HCT116 (cell line): ENCODE data around the gene ZMYND12. TPM values are rescaled to one million over a fixed set of nuclear protein-coding genes. Genes with fewer than 3 reads are reported as not detected.

Experiments used
- ATAC-seq: fragments of 200-7000 bp; cut with Tn5 transposase; 2 replicates; pipeline ENCODE4 v1.9.1; 2020; ENCODE audit warnings: mild to moderate bottlenecking, moderate library complexity
- BruUV-seq: library from RNA; stranded (reverse); fragments of 400-500 nt; replicated peaks from 2 replicates; lab custom pipeline; 2021; lab: Mats Ljungman, UMichigan
- CTCF ChIA-PET: fragments of 300-600 bp; sonication (Branson Sonifier 250); formaldehyde crosslinking; loops from one replicate; lab custom pipeline; 2021; ENCODE audit warnings: antibody characterized with exemption; lab: Charles Lee
- POLR2A ChIA-PET: fragments of 300-600, 350-600 bp; sonication (Branson Sonifier 250); formaldehyde crosslinking; loops from one replicate; lab custom pipeline; 2021; ENCODE audit warnings: antibody characterized with exemption; lab: Charles Lee
- RAD21 ChIA-PET, 2 experiments: fragments of 300-600 bp; sonication (Branson Sonifier 250); formaldehyde crosslinking; loops; one replicate each; lab custom pipeline; 2023; ENCODE audit warnings: low total read pairs in 2 of 2; ENCODE audit not compliant: uncharacterized antibody in 2 of 2, unreplicated experiment in 2 of 2, low non-redundant PET in 1 of 2; lab: Charles Lee
- DNase-seq: peaks from one replicate; pipeline ENCODE4 v3.0.0-alpha.2; 2010; ENCODE audit warnings: low read depth, low spot score
- H2AFZ ChIP-seq: fragments of 200-600 bp; shearing (Covaris generic), sonication (generic); 2 replicates; pipeline ENCODE4 v1.6.1; 2017; ENCODE audit warnings: low read depth, mixed run types, mixed read lengths, antibody characterized with exemption, low read length; ENCODE audit not compliant: poor library complexity, severe bottlenecking
- H3K27ac ChIP-seq: 2 replicates; pipeline ENCODE4 v1.5.1; 2012; ENCODE audit warnings: low read depth, low read length
- H3K27me3 ChIP-seq: fragments of 200-600 bp; sonication (generic); 2 replicates; pipeline ENCODE4 v1.6.1; 2016; ENCODE audit warnings: mixed run types, low read length, mixed read lengths; ENCODE audit not compliant: insufficient read depth
- H3K36me3 ChIP-seq, 2 experiments: fragments of 200-500 bp in 1 of 2; fragments of 200-600 bp in 1 of 2; sonication (Bioruptor generic) in 1 of 2; sonication (generic) in 1 of 2; 2 replicates each; pipeline versions ENCODE4 v1.5.1 to v1.6.1; 2014 to 2016; ENCODE audit warnings: low read length in 2 of 2, inconsistent platforms in 1 of 2, mixed read lengths in 1 of 2, mixed run types in 1 of 2; ENCODE audit not compliant: insufficient read depth in 2 of 2, control insufficient read depth in 1 of 2
- H3K4me1 ChIP-seq, 2 experiments: fragments of 200-600 bp in 1 of 2; sonication (generic) in 1 of 2; 2 replicates each; pipeline versions ENCODE4 v1.5.1 to v1.6.1; 2012 to 2017; ENCODE audit warnings: low read length in 2 of 2, inconsistent platforms in 1 of 2, mild to moderate bottlenecking in 1 of 2, mixed read lengths in 1 of 2, mixed run types in 1 of 2, moderate library complexity in 1 of 2; ENCODE audit not compliant: insufficient read depth in 2 of 2, control insufficient read depth in 1 of 2
- H3K4me2 ChIP-seq: fragments of 200-600 bp; sonication (generic); 2 replicates; pipeline ENCODE4 v1.6.1; 2017; ENCODE audit warnings: mixed run types, low read length, mixed read lengths
- H3K4me3 ChIP-seq, 2 experiments: fragments of 200-600 bp in 1 of 2; sonication (generic) in 1 of 2; replicated peaks in 1 of 2; 2 replicates each; pipeline ENCODE4 v1.5.1; 2011 to 2016; ENCODE audit warnings: low read length in 2 of 2, control low read depth in 1 of 2, low read depth in 1 of 2, mild to moderate bottlenecking in 1 of 2, mixed read lengths in 1 of 2, mixed run types in 1 of 2
- H3K79me2 ChIP-seq: fragments of 200-600 bp; sonication (generic); 2 replicates; pipeline ENCODE4 v1.6.1; 2017; ENCODE audit warnings: mild to moderate bottlenecking, mixed run types, low read length, moderate library complexity, mixed read lengths; ENCODE audit not compliant: insufficient read depth
- H3K9ac ChIP-seq: fragments of 200-600 bp; sonication (generic); 2 replicates; pipeline ENCODE4 v1.6.1; 2016; ENCODE audit warnings: low read length, mixed read lengths
- H3K9me2 ChIP-seq: fragments of 200-600 bp; sonication (generic), shearing (Covaris generic); 2 replicates; pipeline ENCODE4 v1.6.1; 2017; ENCODE audit warnings: mixed run types, mild to moderate bottlenecking, moderate library complexity; ENCODE audit not compliant: insufficient read depth
- H3K9me3 ChIP-seq, 2 experiments: fragments of 200-500 bp in 1 of 2; fragments of 200-600 bp in 1 of 2; sonication (Bioruptor generic) in 1 of 2; sonication (generic) in 1 of 2; 2 replicates each; pipeline ENCODE4 v1.6.1; 2014 to 2017; ENCODE audit warnings: low read length in 2 of 2, mixed read lengths in 2 of 2, inconsistent platforms in 1 of 2, low read depth in 1 of 2, mild to moderate bottlenecking in 1 of 2, mixed run types in 1 of 2, moderate library complexity in 1 of 2; ENCODE audit not compliant: control insufficient read depth in 1 of 2, insufficient read depth in 1 of 2
- H4K20me1 ChIP-seq: fragments of 200-600 bp; sonication (generic), shearing (Covaris generic); 2 replicates; pipeline ENCODE4 v1.6.1; 2017; ENCODE audit warnings: mixed run types, mild to moderate bottlenecking, moderate library complexity; ENCODE audit not compliant: insufficient read depth
- ATF3 ChIP-seq: IDR thresholded peaks from 2 replicates; pipeline ENCODE4 v1.6.1; 2012
- CTCF ChIP-seq, 3 experiments: fragments of 200-600 bp in 1 of 3; sonication (generic) in 1 of 3; IDR thresholded peaks in 2 of 3; conservative IDR thresholded peaks in 1 of 3; 2 replicates each; pipeline ENCODE4 v1.5.1; 2012 to 2017; ENCODE audit warnings: low read depth in 2 of 3, low read length in 2 of 3, antibody characterized with exemption in 1 of 3, borderline replicate concordance in 1 of 3, control low read depth in 1 of 3, mild to moderate bottlenecking in 1 of 3, mixed read lengths in 1 of 3, mixed run types in 1 of 3, moderate library complexity in 1 of 3; ENCODE audit not compliant: insufficient read depth in 1 of 3
- ELF1 ChIP-seq: IDR thresholded peaks from 2 replicates; pipeline ENCODE4 v1.6.1; 2012; ENCODE audit warnings: low read depth, borderline replicate concordance
- EZH2 ChIP-seq: fragments of 200-600 bp; sonication (generic); IDR thresholded peaks from 2 replicates; pipeline ENCODE4 v1.6.1; 2017; ENCODE audit warnings: antibody characterized with exemption, mixed run types
- POLR2A ChIP-seq: IDR thresholded peaks from 2 replicates; pipeline ENCODE4 v1.7.0; 2011; ENCODE audit warnings: borderline replicate concordance; ENCODE audit not compliant: insufficient read depth, insufficient read length; ENCODE audit errors: extremely low read depth
- RAD21 ChIP-seq: IDR thresholded peaks from 2 replicates; pipeline ENCODE4 v1.6.1; 2012; ENCODE audit warnings: low read depth, mild to moderate bottlenecking
- SRF ChIP-seq: IDR thresholded peaks from 2 replicates; pipeline ENCODE4 v1.6.1; 2012; ENCODE audit warnings: low read depth
- YY1 ChIP-seq: IDR thresholded peaks from 2 replicates; pipeline ENCODE4 v1.6.1; 2011; ENCODE audit warnings: low read length, low read depth, moderate library complexity, mild to moderate bottlenecking; ENCODE audit not compliant: insufficient replicate concordance; ENCODE audit errors: extremely low read depth
- intact Hi-C: fragments of 100-400 bp; cut with micrococcal nuclease; formaldehyde crosslinking; loops from 2 replicates; pipeline ENCODE4 v1.10.0; 2022
- total RNA-seq: library from RNA; stranded (reverse); gene quantifications from one replicate; pipeline ENCODE4 v1.2.1, GENCODE V29; 2021; ENCODE audit not compliant: unreplicated experiment
- TF ChIP-seq, protein P1 (sequence below): IDR thresholded peaks from 2 replicates; pipeline ENCODE4 v1.6.1; 2012; ENCODE audit warnings: low read depth

ZMYND12 gene
- total RNA-seq, 1 experiment from 2014 or later, result 0.25 TPM

GRCh38 chr1:42417166-42417565 is 38.7 kb downstream of the ZMYND12 start (continued):
- TF ChIP-seq ATF3, result no peak

- RAD21 ChIA-PET, result no interaction called here
- POLR2A ChIA-PET, result no interaction called here
- Histone ChIP-seq H3K9me2 (no peaks in the 10 kb centered on the region), H3K36me3 (no peaks in the 10 kb centered on the region), H3K4me1 (no peaks in the 10 kb centered on the region), H3K4me3 (no peak overlapping the region), H3K9me3 (no peaks in the 10 kb centered on the region), H3K9ac (no peak overlapping the region), H3K4me2 (no peak overlapping the region), H3K27me3 (no peaks in the 10 kb centered on the region), H3K27ac (no peak overlapping the region), H3K79me2 (no peaks in the 10 kb centered on the region), H4K20me1 (no peaks in the 10 kb centered on the region), H2AFZ (no peak overlapping the region)
- no TSS peak for BruUV-seq
- DNase-seq (no peak), ATAC-seq (no peak)
- TF ChIP-seq ELF1 (no peak), ATF3 (no peak)
- CTCF ChIA-PET, result no interaction called here
- intact Hi-C loops, result no loop called here
Measured at GRCh38 chr1:42414551-42415496, 41.0 kb downstream of the ZMYND12 start.

- H3K36me3 ChIP-seq, result 0 out of 4 replicates have a peak, but pooled peaks cover 0 to 5% of the 10 kb centered on the region in 2 experiments
- POLR2A ChIA-PET, result no interaction called here
- H3K4me3 ChIP-seq, result no peak overlapping the region
- DNase-seq (no peak), ATAC-seq (no peak)
- H2AFZ ChIP-seq, result no peak overlapping the region
- CTCF ChIA-PET, result no interaction called here
- H3K79me2 ChIP-seq, result no peaks in the 10 kb centered on the region
- no peak overlapping the region for H3K9ac ChIP-seq
- no peaks in the 10 kb centered on the region for H3K9me3 ChIP-seq
- H4K20me1 ChIP-seq, result no peaks in the 10 kb centered on the region
- RAD21 ChIA-PET, result no interaction called here
- TF ChIP-seq EZH2, result no peak
- TF ChIP-seq YY1, result no peak
- TF ChIP-seq, protein P1, sequence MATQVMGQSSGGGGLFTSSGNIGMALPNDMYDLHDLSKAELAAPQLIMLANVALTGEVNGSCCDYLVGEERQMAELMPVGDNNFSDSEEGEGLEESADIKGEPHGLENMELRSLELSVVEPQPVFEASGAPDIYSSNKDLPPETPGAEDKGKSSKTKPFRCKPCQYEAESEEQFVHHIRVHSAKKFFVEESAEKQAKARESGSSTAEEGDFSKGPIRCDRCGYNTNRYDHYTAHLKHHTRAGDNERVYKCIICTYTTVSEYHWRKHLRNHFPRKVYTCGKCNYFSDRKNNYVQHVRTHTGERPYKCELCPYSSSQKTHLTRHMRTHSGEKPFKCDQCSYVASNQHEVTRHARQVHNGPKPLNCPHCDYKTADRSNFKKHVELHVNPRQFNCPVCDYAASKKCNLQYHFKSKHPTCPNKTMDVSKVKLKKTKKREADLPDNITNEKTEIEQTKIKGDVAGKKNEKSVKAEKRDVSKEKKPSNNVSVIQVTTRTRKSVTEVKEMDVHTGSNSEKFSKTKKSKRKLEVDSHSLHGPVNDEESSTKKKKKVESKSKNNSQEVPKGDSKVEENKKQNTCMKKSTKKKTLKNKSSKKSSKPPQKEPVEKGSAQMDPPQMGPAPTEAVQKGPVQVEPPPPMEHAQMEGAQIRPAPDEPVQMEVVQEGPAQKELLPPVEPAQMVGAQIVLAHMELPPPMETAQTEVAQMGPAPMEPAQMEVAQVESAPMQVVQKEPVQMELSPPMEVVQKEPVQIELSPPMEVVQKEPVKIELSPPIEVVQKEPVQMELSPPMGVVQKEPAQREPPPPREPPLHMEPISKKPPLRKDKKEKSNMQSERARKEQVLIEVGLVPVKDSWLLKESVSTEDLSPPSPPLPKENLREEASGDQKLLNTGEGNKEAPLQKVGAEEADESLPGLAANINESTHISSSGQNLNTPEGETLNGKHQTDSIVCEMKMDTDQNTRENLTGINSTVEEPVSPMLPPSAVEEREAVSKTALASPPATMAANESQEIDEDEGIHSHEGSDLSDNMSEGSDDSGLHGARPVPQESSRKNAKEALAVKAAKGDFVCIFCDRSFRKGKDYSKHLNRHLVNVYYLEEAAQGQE, result no peak
- TF ChIP-seq POLR2A, result no peak
- TF ChIP-seq CTCF (IDR thresholded peaks at IDR 0.05 in 2 of 3, conservative IDR thresholded peaks at IDR 0.05 in 1 of 3; ENCODE audit: borderline replicate concordance in 1 of 3, insufficient read depth in 1 of 3, low read depth in 2 of 3, low read length in 2 of 3), result peak in 1 of 3 experiments; percentile 23; a peak in 1 of 6 replicates
- TF ChIP-seq SRF, result no peak
- TF ChIP-seq RAD21, result 0 out of 2 replicates have a peak, but pooled peaks have one; percentile 24
- H3K4me1 ChIP-seq, result no peaks in the 10 kb centered on the region
- intact Hi-C loops, result no loop called here
- H3K27me3 ChIP-seq, result no peaks in the 10 kb centered on the region
- no peaks in the 10 kb centered on the region for H3K9me2 ChIP-seq
- H3K27ac ChIP-seq, result no peak overlapping the region
- no peak overlapping the region for H3K4me2 ChIP-seq
- BruUV-seq, result no TSS peak
Measured at GRCh38 chr1:42403880-42404400, 51.9 kb downstream of the ZMYND12 start.
